Measurements from ENCODE around the gene ZNF786. TPM values are rescaled to one million over a fixed set of nuclear protein-coding genes. Genes with fewer than 3 reads are reported as not detected.
A peak's percentile ranks its signal among the peaks of the same experiment; 100 is the strongest.

The ZNF786 gene
- total RNA-seq, 4 donors from 2014 or later = 8.3 to 19.1 (median 16.3) TPM

GRCh38 chr7:149028346-149029109, 62.0 kb downstream of the ZNF786 start, which contains the start of gene PDIA4:
Gene PDIA4 (minus strand): TSS chr7:149028505. CDS start chr7:149028408, 97 bp downstream.
- WGBS, 2 donors = 0 to 1% methylated on average over 61 to 81 of the region's 87 CpGs
- intact Hi-C loops (cut with DNase I; ENCODE audit: low total_unique reads) = no loop called here

GRCh38 chr7:149027611-149028345, 62.7 kb downstream of the ZNF786 start:
- 0 to 1% methylated on average over 22 to 43 of the region's 43 CpGs for WGBS, 2 donors
- DNase-seq (ENCODE audit: low spot score in 2 of 2) = peak in 1 of 2 donors; percentile 43
- TF ChIP-seq CTCF (IDR thresholded peaks at IDR 0.05) = no peak
- no peak for TF ChIP-seq POLR2A (IDR thresholded peaks at IDR 0.05)
- H3K4me3 ChIP-seq (ENCODE audit: low read depth, poor library complexity, severe bottlenecking) = peak overlapping the region; percentile 96
- intact Hi-C loops (cut with DNase I; ENCODE audit: low total_unique reads) = no loop called here

More at GRCh38 chr7:149028346-149029109, 62.0 kb downstream of the ZNF786 start, which contains the start of gene PDIA4:
- TF ChIP-seq POLR2A (IDR thresholded peaks at IDR 0.05) (no peak), CTCF (IDR thresholded peaks at IDR 0.05) (no peak)
- peak within 1 kb of the TSS; percentile 96 for H3K4me3 ChIP-seq (ENCODE audit: low read depth, poor library complexity, severe bottlenecking)
- DNase-seq (ENCODE audit: low spot score in 2 of 2) = peak; percentile 98 to 100

GRCh38 chr7:149027055-149027454, 63.5 kb downstream of the ZNF786 start:
- H3K4me3 ChIP-seq (ENCODE audit: low read depth, poor library complexity, severe bottlenecking) = no peak overlapping the region
- WGBS, 2 donors = 38 to 43% methylated on average over 10 of the region's 10 CpGs
- no peak for TF ChIP-seq CTCF (IDR thresholded peaks at IDR 0.05)
- TF ChIP-seq POLR2A (IDR thresholded peaks at IDR 0.05) = no peak
- intact Hi-C loops (cut with DNase I; ENCODE audit: low total_unique reads) = no loop called here
- no peak for DNase-seq (ENCODE audit: low spot score in 2 of 2)

GRCh38 chr7:149023662-149024061, 66.9 kb downstream of the ZNF786 start:
- no peak overlapping the region for H3K4me3 ChIP-seq (ENCODE audit: low read depth, poor library complexity, severe bottlenecking)
- WGBS, 2 donors = 81 to 82% methylated on average over 7 of the region's 7 CpGs
- intact Hi-C loops (cut with DNase I; ENCODE audit: low total_unique reads) = no loop called here
- TF ChIP-seq CTCF (IDR thresholded peaks at IDR 0.05) = no peak
- no peak for TF ChIP-seq POLR2A (IDR thresholded peaks at IDR 0.05)
- no peak for DNase-seq (ENCODE audit: low spot score in 2 of 2)

- TF ChIP-seq CTCF (IDR thresholded peaks at IDR 0.05) = no peak
- no peak for TF ChIP-seq POLR2A (IDR thresholded peaks at IDR 0.05)
- intact Hi-C loops (cut with DNase I; ENCODE audit: low total_unique reads) = no loop called here
- WGBS, 2 donors = 71 to 86% methylated on average over 6 of the region's 6 CpGs
- no peak overlapping the region for H3K4me3 ChIP-seq (ENCODE audit: low read depth, poor library complexity, severe bottlenecking)
- no peak for DNase-seq (ENCODE audit: low spot score in 2 of 2)
Measured at GRCh38 chr7:149022756-149023360, 67.7 kb downstream of the ZNF786 start.
